Cardiac muscle cell (in vitro differentiated cells and primary cell): ENCODE measurements around the gene TMED10. TPM values are rescaled to one million over a fixed set of nuclear protein-coding genes. Genes with fewer than 3 reads are reported as not detected.

Source experiments
- DNase-seq, 2 donors: peaks; one replicate each; pipeline versions ENCODE4 v3.0.0 to v3.0.0-alpha.2; 2010 to 2017; ENCODE audit warnings: low read depth in 1 of 2, low spot score in 1 of 2
- H3K27ac ChIP-seq: fragments of 200-600 bp; sonication (generic); 2 replicates; pipeline ENCODE4 v1.5.1; 2016
- H3K27me3 ChIP-seq: fragments of 200-600 bp; sonication (generic); 2 replicates; pipeline ENCODE4 v1.6.0; 2016; ENCODE audit warnings: control low read depth
- H3K36me3 ChIP-seq: fragments of 200-600 bp; sonication (generic); 2 replicates; pipeline ENCODE4 v1.5.1; 2016; ENCODE audit warnings: control low read depth
- H3K4me1 ChIP-seq: fragments of 200-600 bp; sonication (generic); 2 replicates; pipeline ENCODE4 v1.8.1; 2017; ENCODE audit warnings: low read depth, mild to moderate bottlenecking, mixed run types
- H3K4me3 ChIP-seq: fragments of 200-600 bp; sonication (generic); 2 replicates; pipeline ENCODE4 v1.5.1; 2016; ENCODE audit warnings: mild to moderate bottlenecking
- H3K9me3 ChIP-seq: fragments of 200-600 bp; sonication (generic); 2 replicates; pipeline ENCODE4 v1.5.1; 2017; ENCODE audit warnings: low read depth, mild to moderate bottlenecking, control low read depth
- polyA plus RNA-seq: library from polyadenylated mRNA; unstranded; fragments of >200 nt; fragmentation: Nextera tagmentation; extraction: Ambion mirVana; gene quantifications from 2 replicates; pipeline ENCODE4 v1.2.1, GENCODE V29; 2016
- total RNA-seq: library from RNA; depleted of rRNA; stranded (reverse); fragments of >200 nt; gene quantifications from 2 replicates; pipeline ENCODE4 v1.2.3, GENCODE V29; 2016
- TF ChIP-seq, protein P1 (sequence below): IDR thresholded peaks from 2 replicates; pipeline ENCODE4 v1.5.1; 2012; ENCODE audit warnings: low read depth, mild to moderate bottlenecking, low read length

Gene TMED10
- total and polyA plus RNA-seq, 2 experiments from 2014 or later: 158 to 295 TPM

- Histone ChIP-seq H3K36me3 (peaks cover 72% of the 10 kb centered on the region), H3K4me1 (no peaks in the 10 kb centered on the region), H3K27ac (no peak overlapping the region), H3K9me3 (no peaks in the 10 kb centered on the region), H3K27me3 (no peaks in the 10 kb centered on the region), H3K4me3 (no peak overlapping the region)
- no peak for DNase-seq
- TF ChIP-seq, protein P1, sequence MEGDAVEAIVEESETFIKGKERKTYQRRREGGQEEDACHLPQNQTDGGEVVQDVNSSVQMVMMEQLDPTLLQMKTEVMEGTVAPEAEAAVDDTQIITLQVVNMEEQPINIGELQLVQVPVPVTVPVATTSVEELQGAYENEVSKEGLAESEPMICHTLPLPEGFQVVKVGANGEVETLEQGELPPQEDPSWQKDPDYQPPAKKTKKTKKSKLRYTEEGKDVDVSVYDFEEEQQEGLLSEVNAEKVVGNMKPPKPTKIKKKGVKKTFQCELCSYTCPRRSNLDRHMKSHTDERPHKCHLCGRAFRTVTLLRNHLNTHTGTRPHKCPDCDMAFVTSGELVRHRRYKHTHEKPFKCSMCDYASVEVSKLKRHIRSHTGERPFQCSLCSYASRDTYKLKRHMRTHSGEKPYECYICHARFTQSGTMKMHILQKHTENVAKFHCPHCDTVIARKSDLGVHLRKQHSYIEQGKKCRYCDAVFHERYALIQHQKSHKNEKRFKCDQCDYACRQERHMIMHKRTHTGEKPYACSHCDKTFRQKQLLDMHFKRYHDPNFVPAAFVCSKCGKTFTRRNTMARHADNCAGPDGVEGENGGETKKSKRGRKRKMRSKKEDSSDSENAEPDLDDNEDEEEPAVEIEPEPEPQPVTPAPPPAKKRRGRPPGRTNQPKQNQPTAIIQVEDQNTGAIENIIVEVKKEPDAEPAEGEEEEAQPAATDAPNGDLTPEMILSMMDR: no peak
Observed at GRCh38 chr14:75109877-75110276, 66.5 kb downstream of the TMED10 start.

GRCh38 chr14:75107186-75107585 is 69.2 kb downstream of the TMED10 start:
- H3K4me3 ChIP-seq: no peak overlapping the region
- no peaks in the 10 kb centered on the region for H3K9me3 ChIP-seq
- TF ChIP-seq, protein P1: no peak
- no peaks in the 10 kb centered on the region for H3K4me1 ChIP-seq
- DNase-seq: no peak
- no peaks in the 10 kb centered on the region for H3K27me3 ChIP-seq
- peaks cover 51% of the 10 kb centered on the region for H3K36me3 ChIP-seq
- no peak overlapping the region for H3K27ac ChIP-seq

GRCh38 chr14:75101491-75101890 is 74.9 kb downstream of the TMED10 start:
- no peak overlapping the region for H3K4me3 ChIP-seq
- DNase-seq: no peak
- TF ChIP-seq, protein P1: no peak
- H3K36me3 ChIP-seq: peaks cover 33% of the 10 kb centered on the region
- H3K4me1 ChIP-seq: peaks cover 6% of the 10 kb centered on the region
- H3K9me3 ChIP-seq: no peaks in the 10 kb centered on the region
- no peak overlapping the region for H3K27ac ChIP-seq
- no peaks in the 10 kb centered on the region for H3K27me3 ChIP-seq

DNA sequence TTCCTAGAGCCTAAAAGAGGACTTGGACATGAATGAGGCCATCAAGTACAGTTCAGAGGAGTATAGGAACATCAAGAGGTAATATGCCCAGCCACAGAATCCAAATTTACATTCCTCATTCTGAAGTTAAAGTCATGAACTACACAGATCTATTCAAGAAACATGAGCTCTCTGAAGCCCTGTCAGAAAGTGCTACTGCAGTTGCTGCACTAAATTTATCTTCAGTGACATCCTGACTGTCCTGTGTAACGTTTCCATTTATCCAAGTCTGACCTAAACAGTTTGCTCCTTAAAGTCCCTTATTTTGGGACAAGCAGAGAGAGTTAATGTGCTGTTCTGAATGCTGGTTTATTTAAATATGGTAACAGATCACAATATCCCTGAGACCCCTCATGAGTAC is 77.7 kb downstream of the TMED10 start:
- Histone ChIP-seq H3K27ac (peak overlapping the region; percentile 51), H3K9me3 (no peaks in the 10 kb centered on the region), H3K4me1 (peaks cover 6% of the 10 kb centered on the region), H3K36me3 (peaks cover 48% of the 10 kb centered on the region), H3K4me3 (no peak overlapping the region), H3K27me3 (no peaks in the 10 kb centered on the region)
- DNase-seq: no peak
- TF ChIP-seq, protein P1: no peak

GRCh38 chr14:75098212-75098611 is 78.2 kb downstream of the TMED10 start:
- Histone ChIP-seq H3K4me3 (no peak overlapping the region), H3K36me3 (peaks cover 47% of the 10 kb centered on the region), H3K27me3 (no peaks in the 10 kb centered on the region), H3K9me3 (no peaks in the 10 kb centered on the region), H3K4me1 (peaks cover 6% of the 10 kb centered on the region), H3K27ac (peak overlapping the region; percentile 51)
- TF ChIP-seq, protein P1: no peak
- DNase-seq: no peak

DNA sequence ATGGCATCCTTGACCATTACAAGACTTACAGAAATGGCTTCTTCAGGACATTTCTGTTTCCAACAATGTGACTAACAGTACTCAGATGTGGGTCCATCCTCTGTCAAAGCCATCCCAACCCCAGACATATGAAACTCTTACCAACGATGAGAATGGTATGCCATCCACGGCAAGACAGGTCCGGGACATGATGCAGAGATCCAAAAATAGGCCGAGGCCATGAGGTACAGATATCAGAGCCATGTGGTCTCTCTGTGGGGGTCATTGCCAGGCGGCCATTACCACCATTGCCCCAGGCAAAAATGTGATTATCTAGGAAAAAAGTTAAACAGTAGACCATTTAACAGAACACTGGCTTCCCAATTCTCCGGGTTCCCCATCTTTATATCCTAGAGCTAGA is 79.5 kb downstream of the TMED10 start:
- Histone ChIP-seq H3K27ac (no peak overlapping the region), H3K9me3 (no peaks in the 10 kb centered on the region), H3K4me3 (no peak overlapping the region), H3K27me3 (no peaks in the 10 kb centered on the region), H3K36me3 (peaks cover 51% of the 10 kb centered on the region), H3K4me1 (peaks cover 6% of the 10 kb centered on the region)
- no peak for DNase-seq
- TF ChIP-seq, protein P1: no peak
